SK-N-SH (cell line): Measurements from ENCODE around the gene CEACAM3. TPM values are rescaled to one million over a fixed set of nuclear protein-coding genes. Genes with fewer than 3 reads are reported as not detected.

Source experiments
- CTCF ChIA-PET: fragments of 300-600, 350-600 bp; formaldehyde crosslinking; extraction: SDS; loops from one replicate; lab custom pipeline; 2021; lab: Yijun Ruan, JAX
- POLR2A ChIA-PET: fragments of 350-600 bp; sonication (Branson Sonifier 250); formaldehyde crosslinking; extraction: SDS; loops from one replicate; lab custom pipeline; 2020; ENCODE audit warnings: antibody characterized with exemption, inconsistent platforms; lab: Yijun Ruan, JAX
- DNase-seq: peaks from one replicate; pipeline ENCODE4 v3.0.0; 2012
- H2AFZ ChIP-seq: fragments of 200-600 bp; sonication (generic); 2 replicates; pipeline ENCODE4 v1.8.1; 2016; ENCODE audit warnings: antibody characterized with exemption, mild to moderate bottlenecking, low read depth
- H3F3A ChIP-seq: fragments of 200-600 bp; sonication (generic); replicated peaks from 2 replicates; pipeline ENCODE3; 2016; ENCODE audit warnings: antibody characterized with exemption, mild to moderate bottlenecking; ENCODE audit not compliant: insufficient read depth
- H3K27ac ChIP-seq, 2 experiments: fragments of 200-500 bp in 1 of 2; fragments of 200-600 bp in 1 of 2; sonication (Bioruptor generic) in 1 of 2; sonication (generic), shearing (Covaris generic) in 1 of 2; 2 replicates each; pipeline versions ENCODE4 v1.5.1 to v1.6.1; 2014 to 2016; ENCODE audit warnings: low read depth in 2 of 2, inconsistent platforms in 1 of 2, low read length in 1 of 2, mild to moderate bottlenecking in 1 of 2, mixed read lengths in 1 of 2
- H3K27me3 ChIP-seq: fragments of 200-600 bp; sonication (generic), shearing (Covaris generic); 2 replicates; pipeline ENCODE4 v1.6.1; 2016; ENCODE audit warnings: mixed run types; ENCODE audit not compliant: insufficient read depth
- H3K36me3 ChIP-seq, 2 experiments: fragments of 200-500 bp in 1 of 2; fragments of 200-600 bp in 1 of 2; sonication (Bioruptor generic) in 1 of 2; sonication (generic) in 1 of 2; replicated peaks in 1 of 2; 2 replicates each; pipeline versions ENCODE3 to v1.5.1; 2014 to 2016; ENCODE audit warnings: low read length in 1 of 2, mild to moderate bottlenecking in 1 of 2; ENCODE audit not compliant: insufficient read depth in 2 of 2, control insufficient read depth in 1 of 2
- H3K4me1 ChIP-seq, 2 experiments: fragments of 200-500 bp in 1 of 2; fragments of 200-600 bp in 1 of 2; sonication (Bioruptor generic) in 1 of 2; sonication (generic), shearing (Covaris generic) in 1 of 2; 2 replicates each; pipeline versions ENCODE4 v1.5.1 to v1.6.1; 2014 to 2016; ENCODE audit warnings: low read depth in 1 of 2, low read length in 1 of 2, mixed run types in 1 of 2; ENCODE audit not compliant: insufficient read depth in 2 of 2, control insufficient read depth in 1 of 2
- H3K4me2 ChIP-seq: fragments of 200-600 bp; sonication (generic), shearing (Covaris generic); 2 replicates; pipeline ENCODE4 v1.6.1; 2017; ENCODE audit warnings: mixed run types
- H3K4me3 ChIP-seq, 2 experiments: fragments of 200-500 bp in 1 of 2; fragments of 200-600 bp in 1 of 2; sonication (Bioruptor generic) in 1 of 2; sonication (generic), shearing (Covaris generic) in 1 of 2; 2 replicates each; pipeline versions ENCODE4 v1.5.1 to v1.8.1; 2014 to 2016; ENCODE audit warnings: low read depth in 2 of 2, inconsistent platforms in 1 of 2, low read length in 1 of 2, mild to moderate bottlenecking in 1 of 2, mixed read lengths in 1 of 2, moderate library complexity in 1 of 2
- H3K79me2 ChIP-seq: fragments of 200-600 bp; sonication (generic); 2 replicates; pipeline ENCODE4 v1.8.1; 2017; ENCODE audit warnings: mild to moderate bottlenecking; ENCODE audit not compliant: insufficient read depth
- H3K9ac ChIP-seq: fragments of 200-600 bp; sonication (generic); 2 replicates; pipeline ENCODE4 v1.6.1; 2017; ENCODE audit warnings: mixed run types
- H3K9me2 ChIP-seq: fragments of 200-600 bp; sonication (generic); 2 replicates; pipeline ENCODE4 v1.6.1; 2017; ENCODE audit warnings: mixed run types
- H3K9me3 ChIP-seq: fragments of 200-600 bp; sonication (generic); 2 replicates; pipeline ENCODE4 v1.6.1; 2017; ENCODE audit warnings: mixed run types, mild to moderate bottlenecking, moderate library complexity
- H4K20me1 ChIP-seq: fragments of 200-600 bp; sonication (generic); 2 replicates; pipeline ENCODE4 v1.6.1; 2017; ENCODE audit warnings: mild to moderate bottlenecking, mixed run types; ENCODE audit not compliant: insufficient read depth
- EP300 ChIP-seq, 2 experiments: IDR thresholded peaks; 2 replicates each; pipeline versions ENCODE4 v1.4.0 to v1.6.1; 2012; ENCODE audit warnings: borderline replicate concordance in 1 of 2, low read depth in 1 of 2, low read length in 1 of 2
- EZH2phosphoT487 ChIP-seq: fragments of 200-600 bp; sonication (generic); IDR thresholded peaks from 2 replicates; pipeline ENCODE4 v1.6.1; 2017; ENCODE audit warnings: low read depth, mixed run types, mild to moderate bottlenecking, antibody characterized with exemption, moderate library complexity, borderline replicate concordance
- FOXJ3 ChIP-seq: sonication (generic); formaldehyde crosslinking; IDR thresholded peaks from 2 replicates; pipeline ENCODE4 v1.5.1; 2020; ENCODE audit warnings: mild to moderate bottlenecking, missing genetic modification reagents
- GABPA ChIP-seq: IDR thresholded peaks from 2 replicates; pipeline ENCODE4 v1.4.0; 2012; ENCODE audit warnings: low read depth, mild to moderate bottlenecking
- GATA2 ChIP-seq: sonication (generic); formaldehyde crosslinking; IDR thresholded peaks from 2 replicates; pipeline ENCODE4 v1.5.0; 2020; ENCODE audit warnings: mild to moderate bottlenecking, missing genetic modification reagents
- JUND ChIP-seq: IDR thresholded peaks from 2 replicates; pipeline ENCODE4 v1.4.0; 2012
- MAX ChIP-seq: IDR thresholded peaks from 2 replicates; pipeline ENCODE4 v1.4.0; 2012; ENCODE audit warnings: low read depth
- NRF1 ChIP-seq: IDR thresholded peaks from 2 replicates; pipeline ENCODE4 v1.6.1; 2012; ENCODE audit warnings: low read depth, mild to moderate bottlenecking, low read length
- RCOR1 ChIP-seq: fragments of 150-350 bp; IDR thresholded peaks from 2 replicates; pipeline ENCODE4 v1.6.1; 2017; ENCODE audit warnings: antibody characterized with exemption, low read length
- REST ChIP-seq: IDR thresholded peaks from 2 replicates; pipeline ENCODE4 v1.6.1; 2012; ENCODE audit warnings: mild to moderate bottlenecking, low read depth, low read length, moderate library complexity
- RXRA ChIP-seq: IDR thresholded peaks from 2 replicates; pipeline ENCODE4 v1.4.0; 2012; ENCODE audit warnings: low read depth, mild to moderate bottlenecking, borderline replicate concordance
- SIN3A ChIP-seq: IDR thresholded peaks from 2 replicates; pipeline ENCODE4 v1.6.1; 2012; ENCODE audit warnings: low read depth, mild to moderate bottlenecking, low read length, moderate library complexity, borderline replicate concordance
- SMC3 ChIP-seq: IDR thresholded peaks from 2 replicates; pipeline ENCODE4 v1.6.1; 2012; ENCODE audit warnings: low read depth, low read length, improper control_type of control experiment
- TEAD4 ChIP-seq: IDR thresholded peaks from 2 replicates; pipeline ENCODE4 v1.4.0; 2012; ENCODE audit warnings: mild to moderate bottlenecking, borderline replicate concordance; ENCODE audit not compliant: insufficient read depth
- USF1 ChIP-seq: IDR thresholded peaks from 2 replicates; pipeline ENCODE4 v1.4.0; 2012; ENCODE audit warnings: low read depth, borderline replicate concordance
- YY1 ChIP-seq: IDR thresholded peaks from 2 replicates; pipeline ENCODE4 v1.4.0; 2012; ENCODE audit warnings: low read depth, mild to moderate bottlenecking
- WGBS: methylation state at CpG from one replicate; pipeline ENCODE4 v1.1.6; 2017; ENCODE audit warnings: low lambda C conversion rate; 5-methylcytosine and 5-hydroxymethylcytosine counted together
- polyA plus RNA-seq, 3 experiments: library from polyadenylated mRNA; depleted of rRNA; stranded (reverse); fragments of >200 nt; gene quantifications; 2 replicates each; pipeline ENCODE4 v1.2.3, GENCODE V29; 2012

CEACAM3 gene
- polyA plus RNA-seq, 1 of the 3 experiments (the other 2 are of a cell fraction): not detected

GRCh38 chr19:41845001-41845050 is 48.4 kb downstream of the CEACAM3 start, which contains the start of gene DMRTC2:
Gene DMRTC2 (plus strand): TSS chr19:41845042. CDS start chr19:41847429, 2,387 bp downstream.
- TF ChIP-seq SIN3A (no peak), GATA2 (CRISPR knock-in tag) (no peak), TEAD4 (no peak), NRF1 (no peak), SMC3 (no peak), REST (no peak), YY1 (no peak), FOXJ3 (no peak), RXRA (no peak), GABPA (no peak), USF1 (no peak), MAX (no peak), EP300 (IDR thresholded peaks at IDR 0.05; ENCODE audit: borderline replicate concordance in 1 of 2, low read depth in 1 of 2, low read length in 1 of 2) (no peak), RCOR1 (no peak), EZH2phosphoT487 (no peak), JUND (no peak)
- TF ChIP-seq, all 33 proteins: peak for 0
- ChIA-PET CTCF (interaction anchor here (2.0 kb wide), 1 partner anchor 9 kb away, joined by 10 read pairs; no protein-coding TSS in a partner anchor), POLR2A (no interaction called here)
- Histone ChIP-seq H3K4me1 (no peaks in the 10 kb centered on the region), H2AFZ (no peak within 1 kb of the TSS), H4K20me1 (no peaks in the 10 kb centered on the region), H3K9me2 (no peaks in the 10 kb centered on the region), H3K79me2 (no peaks in the 10 kb centered on the region), H3F3A (no peaks in the 10 kb centered on the region), H3K4me3 (no peak within 1 kb of the TSS), H3K4me2 (no peak within 1 kb of the TSS), H3K27ac (no peak within 1 kb of the TSS), H3K27me3 (peaks cover 19% of the 10 kb centered on the region), H3K36me3 (no peaks in the 10 kb centered on the region), H3K9me3 (no peaks in the 10 kb centered on the region), H3K9ac (no peak within 1 kb of the TSS)
- 40% methylated on average over 1 of the region's 3 CpGs for WGBS
- no peak for DNase-seq
